Parathyroid adenoma (tissue), 2 donors: ENCODE measurements around the gene C1QTNF6.

Experiments used
- H2AFZ ChIP-seq: fragments of 300-600 bp; sonication (generic); one replicate; pipeline ENCODE4 v1.7.0; 2017; ENCODE audit warnings: antibody characterized with exemption, mild to moderate bottlenecking
- H3K27ac ChIP-seq: fragments of 300-600 bp; sonication (generic); one replicate; pipeline ENCODE4 v1.7.0; 2017
- H3K27me3 ChIP-seq: fragments of 300-600 bp; sonication (generic); one replicate; pipeline ENCODE4 v1.7.0; 2017; ENCODE audit warnings: low read length; ENCODE audit not compliant: control insufficient read depth, insufficient read depth
- H3K36me3 ChIP-seq: fragments of 300-600 bp; sonication (generic); one replicate; pipeline ENCODE4 v1.7.0; 2017; ENCODE audit warnings: low read length; ENCODE audit not compliant: control insufficient read depth, insufficient read depth
- H3K4me1 ChIP-seq: fragments of 300-600 bp; sonication (generic); one replicate; pipeline ENCODE4 v1.7.0; 2017; ENCODE audit warnings: control low read depth
- H3K4me2 ChIP-seq: fragments of 300-600 bp; sonication (generic); one replicate; pipeline ENCODE4 v1.7.0; 2017; ENCODE audit warnings: low read length
- H3K4me3 ChIP-seq: fragments of 300-600 bp; sonication (generic); one replicate; pipeline ENCODE4 v1.7.0; 2017; ENCODE audit warnings: low read depth, low read length
- H3K79me2 ChIP-seq: fragments of 300-600 bp; sonication (generic); one replicate; pipeline ENCODE4 v1.7.0; 2017; ENCODE audit warnings: control low read depth
- H3K9ac ChIP-seq: fragments of 300-600 bp; sonication (generic); one replicate; pipeline ENCODE4 v1.7.0; 2017; ENCODE audit warnings: mild to moderate bottlenecking
- H3K9me3 ChIP-seq: fragments of 300-600 bp; sonication (generic); one replicate; pipeline ENCODE4 v1.7.0; 2017; ENCODE audit warnings: low read length; ENCODE audit not compliant: control insufficient read depth
- CTCF ChIP-seq: fragments of 300-600 bp; sonication (generic); IDR thresholded peaks from one replicate; pipeline ENCODE4 v1.7.0; 2017; ENCODE audit warnings: antibody characterized with exemption, mild to moderate bottlenecking
- donor health status: primary hyperparathyroidism.

The C1QTNF6 gene

DNA sequence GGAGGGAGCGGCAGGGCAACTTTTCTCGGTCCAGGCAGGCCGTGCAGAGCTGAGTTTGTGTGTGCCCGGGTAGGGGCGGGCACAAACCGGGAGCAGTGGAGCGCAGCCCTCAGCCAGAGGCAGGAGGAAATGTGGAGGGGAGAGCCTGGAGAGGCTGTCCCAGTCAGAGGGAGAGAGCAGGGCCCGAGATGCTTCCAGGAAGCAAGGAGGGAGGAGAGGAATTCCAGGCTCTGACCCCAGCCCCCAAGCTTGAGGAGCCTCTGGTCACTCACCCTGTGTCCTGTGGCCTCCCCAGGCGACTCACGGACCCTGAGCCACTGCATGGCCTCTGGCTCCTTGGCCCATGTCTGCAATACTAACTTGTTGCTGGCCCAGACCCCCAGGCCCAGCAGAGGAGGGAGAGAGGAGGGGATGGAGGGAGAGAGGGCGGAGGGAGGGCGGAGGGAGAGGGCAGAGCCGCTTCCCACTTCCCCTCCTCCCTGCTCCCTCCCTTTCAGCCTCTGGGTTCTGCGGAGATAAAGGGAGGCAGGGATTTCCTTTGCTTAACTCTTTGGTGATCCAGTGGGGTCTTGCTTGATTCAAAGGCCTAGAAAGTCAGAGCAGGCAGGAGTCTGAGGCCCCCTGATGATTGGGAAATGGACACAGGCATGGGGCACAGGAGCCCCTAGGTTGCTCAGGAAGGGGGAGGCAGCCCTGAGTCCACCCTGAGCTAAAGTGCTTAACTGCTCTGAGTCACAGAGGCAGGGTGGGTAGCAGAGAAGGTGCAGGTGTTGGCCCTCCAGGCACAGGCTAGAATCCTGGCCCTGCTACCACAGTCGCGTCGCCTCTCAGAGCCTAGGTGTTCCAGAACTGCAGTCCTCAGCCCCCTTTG, at the start of gene C1QTNF6:
TSS of gene C1QTNF6 (minus strand) at position 357 of the 871 bp plus-strand sequence. CDS start at position 323, 34 bp downstream.
- H3K27ac ChIP-seq, result peak within 1 kb of the TSS; percentile 88
- TF ChIP-seq CTCF, result no peak
- no peaks in the 10 kb centered on the region for H3K9me3 ChIP-seq
- no peaks in the 10 kb centered on the region for H3K36me3 ChIP-seq
- no peaks in the 10 kb centered on the region for H3K27me3 ChIP-seq
- no peaks in the 10 kb centered on the region for H3K79me2 ChIP-seq
- peak within 1 kb of the TSS; percentile 83 for H2AFZ ChIP-seq
- H3K4me1 ChIP-seq, result peaks cover 39% of the 10 kb centered on the region
- H3K4me2 ChIP-seq, result peak within 1 kb of the TSS; percentile 77
- peak within 1 kb of the TSS; percentile 51 for H3K4me3 ChIP-seq
- no peak within 1 kb of the TSS for H3K9ac ChIP-seq

GRCh38 chr22:37235897-37236607, 48.0 kb upstream of the C1QTNF6 start:
- no peak overlapping the region for H2AFZ ChIP-seq
- no peak overlapping the region for H3K9ac ChIP-seq
- no peak overlapping the region for H3K4me3 ChIP-seq
- H3K79me2 ChIP-seq, result no peaks in the 10 kb centered on the region
- no peaks in the 10 kb centered on the region for H3K9me3 ChIP-seq
- H3K27ac ChIP-seq, result no peak overlapping the region
- H3K4me1 ChIP-seq, result no peaks in the 10 kb centered on the region
- H3K36me3 ChIP-seq, result no peaks in the 10 kb centered on the region
- H3K27me3 ChIP-seq, result no peaks in the 10 kb centered on the region
- no peak overlapping the region for H3K4me2 ChIP-seq
- no peak for TF ChIP-seq CTCF

- Histone ChIP-seq H3K27ac (no peak overlapping the region), H3K27me3 (no peaks in the 10 kb centered on the region), H3K36me3 (no peaks in the 10 kb centered on the region)
Observed at GRCh38 chr22:37234736-37235711, 47.0 kb upstream of the C1QTNF6 start.

More at GRCh38 chr22:37234736-37235711, 47.0 kb upstream of the C1QTNF6 start:
- TF ChIP-seq CTCF, result no peak
- no peaks in the 10 kb centered on the region for H3K79me2 ChIP-seq
- H3K4me1 ChIP-seq, result no peaks in the 10 kb centered on the region
- H3K9me3 ChIP-seq, result no peaks in the 10 kb centered on the region
- no peak overlapping the region for H3K9ac ChIP-seq
- H3K4me2 ChIP-seq, result no peak overlapping the region
- no peak overlapping the region for H2AFZ ChIP-seq
- H3K4me3 ChIP-seq, result no peak overlapping the region
